Left ventricle myocardium superior (tissue), 1 donor: ENCODE data around the gene FBXO34. TPM values are rescaled to one million over a fixed set of nuclear protein-coding genes. Genes with fewer than 3 reads are reported as not detected.

Experiments
- ATAC-seq: fragments of 200-7000 bp; cut with Tn5 transposase; one replicate; pipeline ENCODE4 v1.9.1; 2020; ENCODE audit warnings: mild to moderate bottlenecking, moderate library complexity
- DNase-seq: peaks from one replicate; pipeline ENCODE4 v3.0.0-alpha.2; 2020
- intact Hi-C: fragments of 100-400 bp; cut with micrococcal nuclease; formaldehyde crosslinking; loops from one replicate; pipeline ENCODE4 v1.11.0; 2022
- long read RNA-seq: library from polyadenylated mRNA; unstranded; transcript quantifications from one replicate; pipeline ENCODE4 v2.0.0, GENCODE V29; 2021
- total RNA-seq: library from RNA; stranded (reverse); fragmentation: NEBNext Ultra II Directional; extraction: Animal tissue kit (Norgen Biotek cat#: 25700); gene quantifications from one replicate; pipeline ENCODE4 v1.2.1, GENCODE V29; 2021
- donor health status: DM: no; HTN: yes; CAD: no; lungs with severe emphysema.

FBXO34 gene, protein sequence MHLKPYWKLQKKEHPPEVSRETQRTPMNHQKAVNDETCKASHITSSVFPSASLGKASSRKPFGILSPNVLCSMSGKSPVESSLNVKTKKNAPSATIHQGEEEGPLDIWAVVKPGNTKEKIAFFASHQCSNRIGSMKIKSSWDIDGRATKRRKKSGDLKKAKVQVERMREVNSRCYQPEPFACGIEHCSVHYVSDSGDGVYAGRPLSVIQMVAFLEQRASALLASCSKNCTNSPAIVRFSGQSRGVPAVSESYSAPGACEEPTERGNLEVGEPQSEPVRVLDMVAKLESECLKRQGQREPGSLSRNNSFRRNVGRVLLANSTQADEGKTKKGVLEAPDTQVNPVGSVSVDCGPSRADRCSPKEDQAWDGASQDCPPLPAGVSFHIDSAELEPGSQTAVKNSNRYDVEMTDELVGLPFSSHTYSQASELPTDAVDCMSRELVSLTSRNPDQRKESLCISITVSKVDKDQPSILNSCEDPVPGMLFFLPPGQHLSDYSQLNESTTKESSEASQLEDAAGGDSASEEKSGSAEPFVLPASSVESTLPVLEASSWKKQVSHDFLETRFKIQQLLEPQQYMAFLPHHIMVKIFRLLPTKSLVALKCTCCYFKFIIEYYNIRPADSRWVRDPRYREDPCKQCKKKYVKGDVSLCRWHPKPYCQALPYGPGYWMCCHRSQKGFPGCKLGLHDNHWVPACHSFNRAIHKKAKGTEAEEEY
- 27.2 TPM for total RNA-seq
- long read RNA-seq, transcript FBXO34-201 (2 exons, 3,464 nt), result major isoform, 69 of 88 reads
- long read RNA-seq, partial matches to known transcripts, result 12 of 88 reads
- long read RNA-seq, other reads (novel, unspliced or antisense), result 7 of 88 reads

DNA sequence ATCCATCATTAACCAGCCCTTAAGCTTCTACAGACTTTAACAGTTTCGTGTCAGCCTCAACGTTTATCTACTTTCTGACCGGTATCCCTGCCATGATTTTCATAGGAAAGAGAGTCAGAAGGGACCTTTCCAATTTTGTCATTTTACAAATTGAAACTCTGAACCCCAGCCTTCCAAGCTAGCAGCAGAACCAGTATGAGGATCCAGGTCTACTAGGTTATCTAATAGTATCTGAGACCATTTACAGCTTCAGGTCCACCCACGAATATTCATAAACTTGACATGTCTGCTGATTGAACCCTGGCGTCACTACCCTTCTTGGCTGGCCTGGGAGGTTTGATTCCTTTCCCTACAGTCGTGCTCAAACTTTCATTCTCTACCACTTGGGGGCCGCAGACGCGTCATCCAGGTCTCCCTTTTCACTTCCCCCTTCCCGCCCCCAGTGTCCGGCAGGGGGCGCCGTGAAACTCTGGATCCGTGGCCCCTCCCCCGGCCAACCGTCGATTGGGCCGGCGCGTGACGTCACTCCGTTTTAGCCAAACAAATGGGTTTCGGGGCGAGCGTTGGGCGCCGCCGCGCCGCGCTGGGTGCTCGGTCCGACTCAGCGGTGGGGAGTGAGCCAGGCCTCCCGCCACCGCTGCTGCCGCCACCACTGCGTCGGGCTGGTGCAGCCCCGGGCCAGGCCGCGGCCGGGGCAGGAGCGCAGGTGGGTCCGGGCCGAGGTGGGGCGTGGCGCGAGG is at the start of gene FBXO34:
Gene FBXO34 (plus strand): TSS at position 590 of the 740 bp plus-strand sequence. CDS start 78,970 bp downstream, outside the sequence.
- intact Hi-C loops, result no loop called here

DNA sequence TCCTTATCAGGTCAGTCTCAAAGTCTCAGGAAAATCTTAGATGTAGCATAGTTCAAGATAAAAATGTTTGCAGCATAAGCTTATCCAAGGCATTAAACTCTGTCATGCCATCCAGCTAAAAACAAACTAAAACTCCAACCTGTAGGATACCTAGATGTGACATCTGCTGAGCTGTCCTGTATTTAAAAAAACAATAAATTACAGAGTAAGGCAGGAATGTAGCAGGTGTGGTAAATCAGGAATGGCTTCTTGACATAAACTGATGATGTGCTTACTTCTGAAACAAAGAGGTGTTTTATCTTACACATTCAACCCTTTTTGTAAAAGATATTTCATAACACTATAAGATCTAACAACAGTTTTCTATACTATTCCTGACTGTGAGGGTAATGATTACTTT is 49.3 kb upstream of the FBXO34 start:
- no peak for DNase-seq
- no peak for ATAC-seq

More for the DNA sequence above, at the start of gene FBXO34:
- ATAC-seq (peak; percentile 92), DNase-seq (peak; percentile 100)

DNA sequence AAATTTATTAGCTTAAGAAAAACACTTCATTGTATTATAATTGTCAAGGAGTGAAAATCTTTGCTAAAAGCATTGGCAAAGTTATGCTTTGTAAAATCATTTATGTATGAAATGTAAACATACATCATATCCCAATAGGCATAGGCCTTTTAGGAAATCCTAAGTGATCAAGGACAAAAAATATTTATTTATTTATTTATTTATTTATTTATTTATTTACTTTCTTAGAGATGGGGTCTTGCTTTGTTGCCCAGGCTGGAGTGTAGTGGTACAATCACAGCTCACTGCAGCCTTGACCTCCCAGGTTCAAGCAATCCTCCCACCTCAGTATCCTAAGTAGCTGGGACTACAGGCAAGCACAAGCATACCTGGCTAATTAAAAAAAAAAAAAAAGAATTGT is 47.9 kb upstream of the FBXO34 start:
- ATAC-seq (no peak), DNase-seq (no peak)
- intact Hi-C loops, result no loop called here

More for the DNA sequence above, 49.3 kb upstream of the FBXO34 start:
- intact Hi-C loops, result no loop called here

DNA sequence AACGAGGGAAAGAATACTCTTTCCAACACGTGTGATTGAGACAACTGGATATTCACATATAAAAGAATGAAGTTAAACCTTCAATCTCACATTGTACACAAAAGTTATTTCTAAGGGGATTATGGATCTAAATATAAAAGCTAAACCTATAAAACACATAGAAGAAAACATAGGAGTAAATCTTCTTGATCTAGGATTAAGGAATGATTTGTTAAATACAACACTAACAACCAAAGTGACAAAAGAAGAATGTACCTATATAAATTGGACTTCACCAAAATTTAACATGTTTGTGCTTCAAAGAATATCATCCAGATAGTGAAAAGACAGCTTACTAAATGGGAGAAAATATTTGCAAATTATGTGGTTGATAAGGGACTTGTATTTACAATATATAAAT is 43.0 kb upstream of the FBXO34 start:
- ATAC-seq (no peak), DNase-seq (no peak)
- intact Hi-C loops, result no loop called here

DNA sequence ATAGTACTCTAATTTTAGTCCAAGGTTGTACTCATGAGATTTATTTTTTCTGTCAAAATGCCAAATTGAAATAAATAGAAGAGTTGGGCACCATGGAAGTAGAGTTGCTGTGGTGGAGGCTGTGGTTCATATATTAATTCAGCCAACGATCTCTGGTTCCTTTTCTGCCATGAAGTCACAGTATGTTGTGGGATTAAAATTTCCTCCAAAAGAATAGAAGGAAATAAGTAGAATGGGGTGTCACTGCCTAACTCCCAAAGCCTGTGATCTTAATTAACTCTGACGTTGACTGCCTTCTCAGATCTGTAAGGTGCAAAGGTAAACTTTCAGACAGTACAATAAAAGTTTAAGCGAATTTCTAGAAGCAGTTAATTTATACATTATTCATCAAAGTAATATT is 37.6 kb upstream of the FBXO34 start:
- DNase-seq, result no peak
- intact Hi-C loops, result no loop called here
- ATAC-seq, result peak; percentile 14

DNA sequence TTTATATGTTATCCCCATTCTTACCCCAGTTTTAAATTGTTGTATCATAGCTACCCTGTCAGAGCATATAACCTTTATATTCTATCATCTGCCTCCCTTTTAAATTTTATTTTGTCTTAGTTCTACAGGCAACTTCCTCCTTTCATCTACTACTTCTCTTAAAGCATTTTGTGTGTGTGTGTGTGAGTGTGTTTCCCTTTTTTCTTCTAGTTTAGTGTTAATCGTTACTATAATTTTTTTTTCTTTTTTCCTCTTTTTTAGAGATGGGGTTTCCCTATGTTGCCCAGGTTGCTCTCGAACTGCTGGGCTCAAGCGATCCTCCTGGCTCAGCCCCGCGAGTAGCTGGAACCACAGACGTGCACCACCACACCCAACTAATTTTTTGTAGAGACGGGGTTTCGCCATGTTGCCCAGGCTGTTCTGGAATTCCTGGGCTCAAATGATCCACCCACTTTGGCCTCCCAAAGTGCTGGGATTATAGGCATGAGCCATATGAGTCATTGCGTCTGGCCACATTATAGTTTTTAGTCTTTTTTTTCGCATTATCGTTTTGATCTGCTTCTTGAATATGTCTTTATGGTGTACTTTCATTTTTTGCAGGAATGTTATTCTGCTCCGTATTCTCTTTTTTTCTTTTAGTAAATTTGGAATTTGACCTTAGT is 33.1 kb upstream of the FBXO34 start:
- DNase-seq, result no peak
- ATAC-seq, result no peak
- intact Hi-C loops, result no loop called here

DNA sequence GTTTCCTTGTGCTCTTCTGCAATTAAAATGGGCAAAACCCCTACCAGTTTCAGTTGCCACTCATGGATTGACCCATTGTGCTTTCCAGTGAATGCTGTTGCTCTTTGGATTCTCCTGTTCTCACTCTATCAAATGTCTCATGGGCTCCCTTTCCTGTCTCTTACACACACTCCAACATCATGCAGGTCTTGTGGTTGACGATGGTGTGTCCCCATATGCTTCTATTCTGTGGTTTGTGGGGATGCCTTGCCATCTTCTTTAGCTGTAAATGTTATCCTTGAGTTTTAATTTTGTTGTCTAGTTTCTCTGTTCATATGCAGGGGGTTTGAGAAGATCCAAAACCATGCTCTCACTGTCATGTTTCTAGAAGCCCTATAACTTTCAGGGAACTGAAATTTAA is 31.9 kb upstream of the FBXO34 start:
- no peak for ATAC-seq
- intact Hi-C loops, result no loop called here
- DNase-seq, result no peak

DNA sequence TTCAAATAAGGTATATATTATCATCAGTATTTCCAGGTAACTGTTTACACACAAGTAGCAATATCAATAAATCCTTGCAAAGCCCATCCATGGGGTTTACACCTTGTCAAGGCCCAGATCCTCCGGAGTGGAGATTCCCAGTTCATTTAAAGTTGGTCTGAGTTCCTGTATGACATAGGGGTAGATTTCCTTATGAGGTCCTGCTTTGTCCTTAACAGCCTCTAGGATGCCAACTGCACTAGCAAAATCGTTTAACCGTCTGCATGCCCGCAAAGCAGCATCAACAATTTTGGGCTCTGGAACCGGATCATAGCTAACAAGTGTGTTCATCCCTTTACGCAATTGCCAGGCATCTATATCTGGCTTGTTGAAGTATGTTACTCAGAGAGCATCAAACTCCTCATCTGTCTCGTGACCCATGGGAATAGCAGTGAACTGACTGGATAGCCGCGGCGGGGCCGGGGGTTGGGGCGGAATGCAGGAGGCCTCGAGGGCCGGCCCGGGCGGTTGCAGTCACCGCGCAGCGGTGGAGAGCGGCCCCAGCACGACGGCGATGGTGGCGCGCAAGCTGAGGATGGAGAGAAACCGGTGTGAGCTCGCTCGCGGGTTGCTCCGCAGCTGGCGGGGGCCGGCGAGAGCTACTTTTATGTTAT is 30.6 kb upstream of the FBXO34 start:
- intact Hi-C loops, result no loop called here
- ATAC-seq (peak; percentile 50), DNase-seq (no peak)

DNA sequence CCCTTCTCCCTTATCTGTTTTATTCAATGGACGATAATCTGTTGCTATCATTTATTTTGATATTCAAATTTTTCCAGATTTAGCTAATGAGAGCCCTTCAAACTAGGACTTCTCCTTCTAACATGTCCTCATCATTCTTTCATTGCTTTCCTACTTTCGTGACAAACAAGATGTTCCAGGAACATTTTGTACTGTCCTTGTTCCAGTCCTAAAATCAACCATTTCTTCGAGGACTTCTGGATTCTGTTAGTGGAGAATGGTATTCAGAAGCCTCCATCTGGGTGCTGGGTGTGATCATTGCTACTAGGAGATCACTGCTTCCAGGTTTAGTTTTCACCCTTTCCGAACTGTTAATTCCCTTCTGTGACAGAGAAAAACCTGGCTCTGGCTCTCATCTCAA is 29.5 kb upstream of the FBXO34 start:
- ATAC-seq, result no peak
- intact Hi-C loops, result no loop called here
- no peak for DNase-seq

DNA sequence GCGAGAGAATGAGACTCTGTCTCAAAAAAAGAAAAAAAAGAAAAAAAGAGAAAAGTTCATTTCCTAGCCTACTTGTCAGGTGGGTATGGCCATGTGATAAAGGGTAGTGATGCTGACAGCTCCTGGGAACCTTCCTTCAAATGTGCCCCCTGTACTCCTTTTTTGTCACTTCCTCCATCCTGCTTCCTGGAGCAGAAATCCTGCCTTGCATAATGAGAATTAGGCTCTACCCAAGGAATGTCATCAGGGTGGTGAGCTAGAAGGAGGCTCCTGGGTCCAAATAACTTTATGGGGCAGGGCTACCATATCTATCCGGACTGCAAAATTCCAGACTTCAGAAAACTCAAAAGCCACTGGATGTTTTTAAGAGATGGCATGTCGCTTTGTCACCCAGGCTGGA is 27.8 kb upstream of the FBXO34 start:
- intact Hi-C loops, result no loop called here
- ATAC-seq, result no peak
- DNase-seq, result no peak

DNA sequence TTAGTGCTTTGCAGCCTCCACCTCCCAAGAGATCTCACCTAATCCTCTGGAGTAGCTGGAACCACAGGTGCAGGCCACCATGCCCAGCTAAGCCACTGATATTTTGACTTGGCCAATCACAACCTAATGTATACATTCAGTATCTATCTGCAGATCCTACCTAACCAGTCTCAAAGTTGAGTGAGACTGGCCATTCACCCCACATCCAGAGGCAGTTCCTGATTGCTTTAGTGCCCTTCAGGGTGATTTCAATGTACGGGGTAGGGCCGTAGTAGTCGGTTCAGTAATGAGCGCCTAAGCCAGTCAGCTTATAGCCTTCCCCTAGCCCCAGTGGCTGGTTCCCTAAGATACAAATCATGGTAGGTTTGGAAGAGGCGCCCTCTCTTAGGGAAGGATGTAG is 27.4 kb upstream of the FBXO34 start:
- intact Hi-C loops, result no loop called here
- no peak for ATAC-seq
- DNase-seq, result no peak

DNA sequence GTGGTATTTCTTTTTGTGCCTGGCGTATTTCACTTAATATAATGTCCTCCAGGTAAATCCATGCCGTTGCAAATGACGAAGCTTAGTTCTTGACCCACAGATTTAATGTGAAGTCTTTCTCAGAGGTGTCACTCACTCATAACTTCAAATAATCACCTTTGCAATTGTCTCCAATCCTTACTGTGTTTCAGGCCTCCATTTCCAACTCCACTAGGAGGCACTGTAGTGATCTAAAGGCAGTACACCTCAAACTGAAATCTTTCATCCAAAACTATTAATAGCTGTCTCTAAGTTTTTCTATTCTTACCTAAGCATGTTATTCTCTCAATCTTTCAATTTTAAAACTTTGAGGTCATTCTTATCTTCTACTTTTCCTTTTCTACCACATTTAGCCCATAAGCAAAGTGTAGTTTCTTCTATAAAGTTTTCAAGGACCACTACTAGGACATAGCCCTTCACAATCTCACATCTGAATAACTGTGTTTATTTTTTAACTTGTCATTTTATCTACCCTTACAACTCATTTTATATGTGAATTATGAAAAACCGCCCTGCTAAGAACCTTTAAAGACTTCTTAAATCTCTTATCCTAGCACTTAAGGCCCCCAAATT is 25.5 kb upstream of the FBXO34 start:
- intact Hi-C loops, result no loop called here
- ATAC-seq, result no peak
- no peak for DNase-seq

DNA sequence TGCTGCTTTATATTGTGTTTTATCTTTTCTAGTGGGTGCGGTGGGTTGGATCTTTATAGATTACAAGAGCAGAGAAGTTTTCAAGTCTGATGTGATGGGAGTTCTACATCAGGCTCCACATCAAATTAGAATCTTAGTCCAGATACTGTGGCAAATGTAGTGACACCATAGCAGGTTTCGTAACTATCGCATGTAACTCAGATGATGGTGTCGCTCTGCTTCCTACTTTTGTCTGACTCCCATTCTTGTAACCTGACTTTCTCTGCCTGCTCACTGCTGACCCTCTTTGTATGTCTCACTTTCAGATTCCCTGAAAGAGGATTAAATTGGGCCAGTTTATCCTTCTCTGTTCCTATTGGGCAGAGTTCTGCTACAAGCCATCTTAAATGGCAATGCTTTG is 22.8 kb upstream of the FBXO34 start:
- intact Hi-C loops, result no loop called here
- no peak for DNase-seq
- ATAC-seq, result no peak

DNA sequence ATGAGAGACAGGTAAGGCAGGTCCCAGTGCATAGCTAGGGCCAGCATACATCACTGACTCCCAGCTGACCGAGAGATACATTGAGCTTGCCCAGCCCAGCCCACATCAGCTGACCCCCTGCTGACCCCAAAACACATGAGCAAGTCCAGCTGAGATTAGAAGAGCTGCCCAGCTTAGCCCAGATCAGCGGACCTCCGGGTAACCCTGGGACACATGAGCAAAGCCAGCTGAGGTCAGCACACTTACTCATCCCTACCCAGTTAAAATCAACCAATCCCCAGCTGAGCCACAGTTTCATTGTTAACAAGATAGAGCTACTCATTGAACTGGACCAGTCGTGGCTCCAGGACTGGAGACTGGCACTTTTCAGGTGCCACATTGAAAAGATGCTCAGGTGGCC is 21.8 kb upstream of the FBXO34 start:
- intact Hi-C loops, result no loop called here
- DNase-seq (no peak), ATAC-seq (no peak)

DNA sequence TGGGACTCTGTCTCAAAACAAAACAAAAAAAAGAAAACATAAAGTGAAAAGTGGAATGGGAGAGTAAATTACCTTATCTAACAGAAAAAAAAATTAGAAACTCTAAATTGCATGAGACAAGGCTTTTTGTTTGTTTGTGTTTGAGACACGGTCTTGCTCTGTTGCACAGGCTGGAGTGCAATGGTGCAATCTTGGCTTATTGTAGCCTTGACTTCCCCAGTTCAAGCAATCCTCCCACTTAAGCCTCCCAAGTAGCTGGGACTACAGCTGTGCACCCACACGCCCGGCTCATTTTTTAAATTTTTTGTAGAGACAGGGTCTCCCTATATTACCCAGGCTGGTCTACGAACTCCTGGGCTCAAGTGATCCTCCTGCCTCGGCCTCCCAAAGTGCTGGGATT is 17.9 kb upstream of the FBXO34 start:
- DNase-seq (no peak), ATAC-seq (no peak)
- intact Hi-C loops, result no loop called here

DNA sequence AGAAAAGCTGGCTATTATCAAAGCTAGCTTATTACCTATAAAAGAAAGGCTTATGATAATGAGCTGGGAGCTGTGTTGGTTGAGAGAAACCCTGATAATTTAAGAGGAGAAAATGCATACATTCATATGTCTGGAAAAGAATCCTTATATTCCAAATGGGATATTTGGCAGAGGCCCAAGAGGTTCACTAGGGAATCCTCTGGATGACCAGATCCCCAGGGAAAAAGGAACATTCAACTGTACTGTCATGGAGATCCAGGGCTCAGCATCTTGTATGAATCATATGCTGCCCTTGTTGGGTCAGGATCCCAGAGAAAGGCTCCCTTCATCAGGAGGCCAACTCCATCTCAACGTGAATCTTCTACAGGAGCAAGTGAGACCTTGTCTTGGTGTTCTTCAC is 16.6 kb upstream of the FBXO34 start:
- intact Hi-C loops, result no loop called here
- DNase-seq, result no peak
- ATAC-seq, result no peak

DNA sequence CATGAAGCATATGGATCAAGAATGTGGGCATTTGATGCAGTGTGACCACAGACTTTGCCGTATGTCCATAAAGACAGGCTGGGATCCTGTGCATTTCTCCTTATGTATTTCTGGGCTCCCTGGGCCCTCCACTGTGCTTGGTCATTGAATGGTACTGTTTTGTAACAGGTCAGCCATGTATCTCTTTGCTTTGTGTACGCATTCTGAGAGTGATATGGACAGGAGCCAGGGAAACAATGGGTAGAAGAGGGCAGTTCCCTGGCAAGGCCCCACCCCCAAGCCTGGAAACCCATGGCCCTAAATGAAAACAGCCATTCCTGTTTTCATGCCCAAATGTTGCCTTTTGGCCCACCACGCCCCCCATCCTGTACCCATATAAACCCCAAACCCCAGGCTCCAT is 15.2 kb upstream of the FBXO34 start:
- intact Hi-C loops, result no loop called here
- ATAC-seq (peak; percentile 40), DNase-seq (no peak)

DNA sequence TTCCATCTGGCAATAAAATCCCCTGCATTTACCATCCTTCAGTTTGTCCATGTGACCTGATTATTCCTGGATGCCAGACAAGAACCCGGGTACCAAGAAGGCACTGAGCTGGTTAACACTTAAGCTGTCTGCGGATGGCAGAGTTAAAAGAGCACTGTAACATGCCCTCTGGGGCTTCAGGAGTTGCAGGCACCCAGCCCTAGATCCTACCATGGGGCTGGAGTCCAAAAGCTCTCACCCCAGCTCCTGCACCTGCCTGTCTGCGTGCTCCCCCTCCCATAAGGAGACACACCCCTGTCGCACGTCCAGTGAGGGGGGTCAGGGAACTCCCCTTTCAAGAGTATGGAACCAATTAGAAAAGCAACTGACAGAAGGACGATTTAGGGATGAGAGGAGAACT is 14.6 kb upstream of the FBXO34 start:
- no peak for DNase-seq
- intact Hi-C loops, result no loop called here
- ATAC-seq, result no peak

DNA sequence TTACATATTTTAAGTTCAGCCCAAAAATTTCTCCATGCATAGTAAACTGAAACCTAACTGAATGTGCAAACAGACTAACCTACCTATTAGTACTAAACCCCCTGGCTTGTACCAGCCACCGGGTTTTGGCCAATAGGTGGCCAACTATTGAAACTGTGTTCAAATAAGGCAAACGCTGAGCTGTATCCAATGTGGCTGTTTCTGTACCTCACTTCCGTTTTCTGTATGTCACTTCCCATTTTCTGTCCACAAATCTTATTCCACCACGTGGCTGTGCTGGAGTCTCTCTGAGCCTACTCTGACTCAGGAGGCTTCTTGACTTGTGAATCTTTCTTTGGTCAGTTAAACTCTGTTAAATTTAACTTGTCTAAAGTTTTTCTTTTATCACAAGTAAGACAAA is 6.0 kb upstream of the FBXO34 start:
- ATAC-seq (no peak), DNase-seq (no peak)
- intact Hi-C loops, result no loop called here
